CD14-positive monocyte (primary cell): ENCODE measurements around the gene KRTAP9-2. TPM values are rescaled to one million over a fixed set of nuclear protein-coding genes. Genes with fewer than 3 reads are reported as not detected.

ENCODE experiments used
- DNase-seq, 3 donors: peaks; one replicate each; pipeline ENCODE4 v3.0.0-alpha.2; 2011 to 2022
- H2AFZ ChIP-seq: 2 replicates; pipeline ENCODE4 v1.6.0; 2012; ENCODE audit warnings: mild to moderate bottlenecking, low read depth, low read length, inconsistent platforms; ENCODE audit not compliant: insufficient read depth, poor library complexity, severe bottlenecking
- H3K27ac ChIP-seq, 2 donors: 1 replicate in 1 of 2; 2 replicates in 1 of 2; pipeline ENCODE4 v1.5.1; 2012 to 2013; ENCODE audit warnings: low read length in 2 of 2, control low read depth in 1 of 2, inconsistent platforms in 1 of 2, low read depth in 1 of 2, mild to moderate bottlenecking in 1 of 2
- H3K27me3 ChIP-seq, 2 donors: one replicate each; pipeline versions ENCODE4 v1.6.0 to v1.6.1; 2011 to 2013; ENCODE audit warnings: low read length in 2 of 2; ENCODE audit not compliant: control insufficient read depth in 2 of 2, insufficient read depth in 2 of 2
- H3K36me3 ChIP-seq, 2 donors: replicated peaks in 1 of 2; 1 replicate in 1 of 2; 2 replicates in 1 of 2; pipeline versions ENCODE4 v1.5.1 to v1.6.1; 2012 to 2013; ENCODE audit warnings: low read length in 2 of 2, control low read depth in 1 of 2, inconsistent platforms in 1 of 2, mild to moderate bottlenecking in 1 of 2; ENCODE audit not compliant: insufficient read depth in 2 of 2, control insufficient read depth in 1 of 2
- H3K4me1 ChIP-seq, 2 donors: 1 replicate in 1 of 2; 2 replicates in 1 of 2; pipeline versions ENCODE4 v1.5.1 to v1.6.1; 2012 to 2013; ENCODE audit warnings: low read length in 2 of 2, control low read depth in 1 of 2, inconsistent platforms in 1 of 2, mild to moderate bottlenecking in 1 of 2, moderate library complexity in 1 of 2; ENCODE audit not compliant: insufficient read depth in 2 of 2, control insufficient read depth in 1 of 2
- H3K4me2 ChIP-seq: replicated peaks from 2 replicates; pipeline ENCODE3; 2012; ENCODE audit warnings: low read length, moderate library complexity, mild to moderate bottlenecking; ENCODE audit not compliant: poor library complexity, severe bottlenecking; ENCODE audit errors: extremely low read depth
- H3K4me3 ChIP-seq, 3 experiments: fragments of 200-600 bp in 1 of 3; sonication (generic) in 1 of 3; replicated peaks in 1 of 3; 1 replicate in 2 of 3; 2 replicates in 1 of 3; pipeline ENCODE4 v1.5.1; 2011 to 2013; ENCODE audit warnings: low read length in 3 of 3, mild to moderate bottlenecking in 3 of 3, control low read depth in 2 of 3, low read depth in 2 of 3, inconsistent platforms in 1 of 3, moderate library complexity in 1 of 3
- H3K79me2 ChIP-seq: 2 replicates; pipeline ENCODE4 v1.6.0; 2012; ENCODE audit warnings: mild to moderate bottlenecking, control low read depth, inconsistent platforms, low read length, moderate library complexity; ENCODE audit not compliant: insufficient read depth
- H3K9ac ChIP-seq: 2 replicates; pipeline ENCODE4 v1.6.0; 2017; ENCODE audit warnings: low read length, mild to moderate bottlenecking; ENCODE audit not compliant: insufficient read depth, poor library complexity, severe bottlenecking
- H3K9me3 ChIP-seq, 2 donors: replicated peaks in 1 of 2; 1 replicate in 1 of 2; 2 replicates in 1 of 2; pipeline versions ENCODE4 v1.5.1 to v1.6.1; 2012 to 2013; ENCODE audit warnings: low read length in 2 of 2, control low read depth in 1 of 2; ENCODE audit not compliant: control insufficient read depth in 1 of 2, insufficient read depth in 1 of 2
- H4K20me1 ChIP-seq: 2 replicates; pipeline ENCODE4 v1.6.0; 2012; ENCODE audit warnings: mild to moderate bottlenecking, low read length, control low read depth, moderate library complexity; ENCODE audit not compliant: insufficient read depth
- H3K27ac Mint-ChIP-seq, 7 donors: one replicate each; pipeline ENCODE4 v1.8.0; 2020; ENCODE audit warnings: mild to moderate bottlenecking in 7 of 7, mixed read lengths in 7 of 7, moderate library complexity in 6 of 7, inconsistent platforms in 2 of 7
- H3K27me3 Mint-ChIP-seq, 3 donors: one replicate each; pipeline ENCODE4 v1.8.0; 2021 to 2022; ENCODE audit warnings: low read depth in 3 of 3, mild to moderate bottlenecking in 3 of 3, mixed read lengths in 3 of 3, moderate library complexity in 3 of 3, inconsistent platforms in 1 of 3
- H3K36me3 Mint-ChIP-seq, 2 donors: one replicate each; pipeline ENCODE4 v1.8.0; 2020; ENCODE audit warnings: mixed read lengths in 2 of 2, inconsistent platforms in 1 of 2, mild to moderate bottlenecking in 1 of 2
- H3K4me1 Mint-ChIP-seq: one replicate; pipeline ENCODE4 v1.8.0; 2020; ENCODE audit warnings: mild to moderate bottlenecking, mixed read lengths
- H3K4me3 Mint-ChIP-seq, 2 donors: one replicate each; pipeline ENCODE4 v1.8.0; 2020; ENCODE audit warnings: mild to moderate bottlenecking in 2 of 2, mixed read lengths in 2 of 2, moderate library complexity in 1 of 2
- H3K9me3 Mint-ChIP-seq, 7 donors: one replicate each; pipeline ENCODE4 v1.8.0; 2020 to 2022; ENCODE audit warnings: mixed read lengths in 7 of 7, mild to moderate bottlenecking in 6 of 7, moderate library complexity in 6 of 7, inconsistent platforms in 2 of 7
- WGBS: methylation state at CpG from one replicate; pipeline ENCODE4 v1.1.5; 2013; ENCODE audit warnings: missing lambda C conversion rate; ENCODE audit not compliant: insufficient coverage; 5-methylcytosine and 5-hydroxymethylcytosine counted together
- intact Hi-C, 2 donors: fragments of 100-400 bp; cut with micrococcal nuclease; formaldehyde crosslinking; loops; one replicate each; pipeline versions ENCODE4 v1.15.0 to v1.15.1; 2023
- polyA plus RNA-seq, 3 donors: library from polyadenylated mRNA; depleted of rRNA in 1 of 3; unstranded in 2 of 3; stranded (reverse) in 1 of 3; fragments of 300-500 nt in 2 of 3; fragments of >200 nt in 1 of 3; fragmentation: Illumina TruSeq in 2 of 3; gene quantifications; 1 replicate in 2 of 3; 2 replicates in 1 of 3; pipeline ENCODE4 v1.2.3, GENCODE V29; 2012 to 2021
- TF ChIP-seq, protein P1 (sequence below): fragments of 200-600 bp; IDR thresholded peaks from one replicate; pipeline ENCODE4 v1.8.0; 2022; ENCODE audit warnings: antibody characterized with exemption, mild to moderate bottlenecking

The KRTAP9-2 gene
- polyA plus RNA-seq, 3 donors, result not detected

DNA sequence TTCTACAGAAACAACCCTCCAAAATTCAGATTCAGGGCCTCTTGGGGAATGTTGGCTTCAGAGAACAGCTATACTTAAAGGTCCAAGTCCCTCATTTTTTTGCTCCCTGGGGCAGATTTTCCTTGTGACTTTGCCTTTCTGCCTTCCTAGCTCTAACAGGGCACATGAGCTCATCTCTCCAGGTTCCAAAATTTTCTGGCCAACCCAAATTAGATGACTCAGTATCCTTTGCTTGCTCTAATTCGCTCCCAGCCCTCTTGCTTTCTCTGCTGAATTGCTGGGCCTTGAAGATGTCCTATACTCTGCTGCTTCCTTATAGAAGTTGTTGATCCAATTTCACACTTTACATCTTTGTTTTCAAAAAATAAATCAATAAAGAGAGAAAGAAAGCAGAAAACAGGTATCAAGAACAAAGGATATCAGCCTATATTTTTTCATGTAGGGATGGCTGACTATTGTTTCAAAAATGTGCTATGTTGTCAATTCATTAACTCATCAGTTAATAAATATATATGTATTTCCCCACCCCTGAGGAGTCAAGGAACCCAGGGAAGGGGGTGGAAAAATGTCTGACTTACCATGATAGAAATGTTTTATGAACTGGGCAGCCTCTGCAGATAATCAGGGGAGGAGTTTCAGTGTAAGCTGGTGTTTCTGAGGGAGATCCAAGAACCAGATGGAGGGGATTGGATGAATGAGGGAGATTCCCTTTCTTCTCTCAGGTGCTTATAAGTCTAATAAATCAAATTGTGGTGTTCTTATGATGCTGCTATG lies 47.4 kb upstream of the KRTAP9-2 start:
- no peak overlapping the region for H3K4me2 ChIP-seq
- intact Hi-C loops, result no loop called here
- no peak overlapping the region for H3K27ac Mint-ChIP-seq

DNA sequence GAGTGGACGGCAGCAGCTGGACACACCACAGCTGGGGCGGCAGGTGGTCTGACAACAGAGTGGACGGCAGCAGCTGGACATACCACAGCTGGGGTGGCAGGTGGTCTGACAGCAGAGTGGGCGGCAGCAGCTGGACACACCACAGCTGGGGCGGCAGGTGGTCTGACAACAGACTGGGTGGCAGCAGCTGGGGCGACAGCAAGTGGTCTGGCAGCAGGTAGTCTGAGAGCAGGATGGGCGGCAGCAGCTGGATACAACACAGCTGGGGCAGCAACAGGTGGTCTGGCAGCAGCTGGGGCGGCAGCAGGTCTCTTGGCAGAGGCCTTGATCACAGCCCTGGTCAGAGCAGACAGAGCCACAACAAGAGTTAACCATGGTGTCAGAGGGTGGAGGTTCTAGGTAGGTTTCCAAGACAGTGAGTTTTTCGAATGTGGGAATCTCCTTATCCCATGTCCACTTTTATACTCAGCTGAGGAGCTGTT lies 41.9 kb upstream of the KRTAP9-2 start, which contains the start of gene KRTAP4-1:
TSS of gene KRTAP4-1 (minus strand) at position 432 of the 482 bp plus-strand sequence. CDS start at position 375, 57 bp downstream.
- H3K4me1 ChIP-seq, result no peaks in the 10 kb centered on the region
- WGBS, result 93% methylated on average over 8 of the region's 9 CpGs
- intact Hi-C loops, result no loop called here
- TF ChIP-seq, protein P1, sequence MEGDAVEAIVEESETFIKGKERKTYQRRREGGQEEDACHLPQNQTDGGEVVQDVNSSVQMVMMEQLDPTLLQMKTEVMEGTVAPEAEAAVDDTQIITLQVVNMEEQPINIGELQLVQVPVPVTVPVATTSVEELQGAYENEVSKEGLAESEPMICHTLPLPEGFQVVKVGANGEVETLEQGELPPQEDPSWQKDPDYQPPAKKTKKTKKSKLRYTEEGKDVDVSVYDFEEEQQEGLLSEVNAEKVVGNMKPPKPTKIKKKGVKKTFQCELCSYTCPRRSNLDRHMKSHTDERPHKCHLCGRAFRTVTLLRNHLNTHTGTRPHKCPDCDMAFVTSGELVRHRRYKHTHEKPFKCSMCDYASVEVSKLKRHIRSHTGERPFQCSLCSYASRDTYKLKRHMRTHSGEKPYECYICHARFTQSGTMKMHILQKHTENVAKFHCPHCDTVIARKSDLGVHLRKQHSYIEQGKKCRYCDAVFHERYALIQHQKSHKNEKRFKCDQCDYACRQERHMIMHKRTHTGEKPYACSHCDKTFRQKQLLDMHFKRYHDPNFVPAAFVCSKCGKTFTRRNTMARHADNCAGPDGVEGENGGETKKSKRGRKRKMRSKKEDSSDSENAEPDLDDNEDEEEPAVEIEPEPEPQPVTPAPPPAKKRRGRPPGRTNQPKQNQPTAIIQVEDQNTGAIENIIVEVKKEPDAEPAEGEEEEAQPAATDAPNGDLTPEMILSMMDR, result no peak
- Mint-ChIP-seq H3K36me3 (no peaks in the 10 kb centered on the region), H3K27ac (no peak within 1 kb of the TSS), H3K4me3 (no peak within 1 kb of the TSS), H3K27me3 (peaks cover 6 to 8% (median 8%) of the 10 kb centered on the region in 3 donors), H3K9me3 (peaks cover 0 to 2% (median 0%) of the 10 kb centered on the region in 7 donors), H3K4me1 (no peaks in the 10 kb centered on the region)
- no peak within 1 kb of the TSS for H3K27ac ChIP-seq
- DNase-seq, result no peak
- no peak within 1 kb of the TSS for H2AFZ ChIP-seq
- no peaks in the 10 kb centered on the region for H3K9me3 ChIP-seq
- no peak within 1 kb of the TSS for H3K4me2 ChIP-seq
- no peak within 1 kb of the TSS for H3K4me3 ChIP-seq
- H3K79me2 ChIP-seq, result no peaks in the 10 kb centered on the region
- no peaks in the 10 kb centered on the region for H4K20me1 ChIP-seq
- no peaks in the 10 kb centered on the region for H3K36me3 ChIP-seq
- no peak within 1 kb of the TSS for H3K9ac ChIP-seq
- H3K27me3 ChIP-seq, result peaks cover 0 to 3% of the 10 kb centered on the region in 2 donors

More for the DNA sequence above, 47.4 kb upstream of the KRTAP9-2 start:
- H3K9ac ChIP-seq, result no peak overlapping the region
- peaks cover 0 to 10% of the 10 kb centered on the region in 2 donors for H3K4me1 ChIP-seq
- no peak overlapping the region for H3K4me3 ChIP-seq
- DNase-seq, result no peak
- Mint-ChIP-seq H3K27me3 (peaks cover 0 to 4% (median 3%) of the 10 kb centered on the region in 3 donors), H3K4me3 (no peak overlapping the region), H3K4me1 (peaks cover 17% of the 10 kb centered on the region), H3K36me3 (no peaks in the 10 kb centered on the region), H3K9me3 (peaks cover 0 to 2% (median 0%) of the 10 kb centered on the region in 7 donors)
- TF ChIP-seq, protein P1, result no peak
- no peaks in the 10 kb centered on the region for H4K20me1 ChIP-seq
- no peaks in the 10 kb centered on the region for H3K36me3 ChIP-seq
- no peaks in the 10 kb centered on the region for H3K79me2 ChIP-seq
- no peaks in the 10 kb centered on the region for H3K27me3 ChIP-seq
- H2AFZ ChIP-seq, result no peak overlapping the region
- H3K9me3 ChIP-seq, result no peaks in the 10 kb centered on the region
- H3K27ac ChIP-seq, result no peak overlapping the region
- WGBS, result no CpG with 5 or more reads among the region's 1 CpG
